Measurements from ENCODE around the gene ARL3.

- TF ChIP-seq CTCF (IDR thresholded peaks at IDR 0.05) (no peak), POLR2A (IDR thresholded peaks at IDR 0.05) (no peak), EP300 (IDR thresholded peaks at IDR 0.05) (no peak)
Observed at GRCh38 chr10:102762401-102763015, 48.3 kb upstream of the ARL3 start.
